ENCODE data around the gene ENOX1. TPM values are rescaled to one million over a fixed set of nuclear protein-coding genes. Genes with fewer than 3 reads are reported as not detected.

ENOX1 gene
- total RNA-seq, 1 donor from 2014 or later = 0.71 TPM

GRCh38 chr13:43368003-43368402 lies 418.8 kb downstream of the ENOX1 start:
- Histone ChIP-seq H3K4me3 (ENCODE audit: low read depth, low read length) (no peak overlapping the region), H3K36me3 (ENCODE audit: control insufficient read depth, insufficient read depth, low read length) (no peaks in the 10 kb centered on the region), H3K27me3 (ENCODE audit: control insufficient read depth, insufficient read depth, low read length) (no peaks in the 10 kb centered on the region)
- no peak for TF ChIP-seq CTCF (IDR thresholded peaks at IDR 0.05; ENCODE audit: insufficient read depth, low read length, poor library complexity, severe bottlenecking)
- DNase-seq (ENCODE audit: low read depth) = no peak

- no peak for DNase-seq (ENCODE audit: low read depth)
- H3K27me3 ChIP-seq (ENCODE audit: control insufficient read depth, insufficient read depth, low read length) = no peaks in the 10 kb centered on the region
- TF ChIP-seq CTCF (IDR thresholded peaks at IDR 0.05; ENCODE audit: insufficient read depth, low read length, poor library complexity, severe bottlenecking) = no peak
- H3K36me3 ChIP-seq (ENCODE audit: control insufficient read depth, insufficient read depth, low read length) = no peaks in the 10 kb centered on the region
- no peak overlapping the region for H3K4me3 ChIP-seq (ENCODE audit: low read depth, low read length)
Measured at GRCh38 chr13:43365039-43365344, 421.8 kb downstream of the ENOX1 start.

- Histone ChIP-seq H3K4me3 (ENCODE audit: low read depth, low read length) (no peak overlapping the region), H3K27me3 (ENCODE audit: control insufficient read depth, insufficient read depth, low read length) (no peaks in the 10 kb centered on the region), H3K36me3 (ENCODE audit: control insufficient read depth, insufficient read depth, low read length) (no peaks in the 10 kb centered on the region)
- no peak for TF ChIP-seq CTCF (IDR thresholded peaks at IDR 0.05; ENCODE audit: insufficient read depth, low read length, poor library complexity, severe bottlenecking)
- DNase-seq (ENCODE audit: low read depth) = no peak
Measured at GRCh38 chr13:43364210-43365038, 422.3 kb downstream of the ENOX1 start.

GRCh38 chr13:43363156-43363953 lies 423.4 kb downstream of the ENOX1 start:
- Histone ChIP-seq H3K27me3 (ENCODE audit: control insufficient read depth, insufficient read depth, low read length) (no peaks in the 10 kb centered on the region), H3K4me3 (ENCODE audit: low read depth, low read length) (no peak overlapping the region), H3K36me3 (ENCODE audit: control insufficient read depth, insufficient read depth, low read length) (no peaks in the 10 kb centered on the region)
- TF ChIP-seq CTCF (IDR thresholded peaks at IDR 0.05; ENCODE audit: insufficient read depth, low read length, poor library complexity, severe bottlenecking) = no peak
- DNase-seq (ENCODE audit: low read depth) = no peak

GRCh38 chr13:43362556-43362955 lies 424.2 kb downstream of the ENOX1 start:
- Histone ChIP-seq H3K4me3 (ENCODE audit: low read depth, low read length) (no peak overlapping the region), H3K36me3 (ENCODE audit: control insufficient read depth, insufficient read depth, low read length) (no peaks in the 10 kb centered on the region), H3K27me3 (ENCODE audit: control insufficient read depth, insufficient read depth, low read length) (no peaks in the 10 kb centered on the region)
- DNase-seq (ENCODE audit: low read depth) = no peak
- no peak for TF ChIP-seq CTCF (IDR thresholded peaks at IDR 0.05; ENCODE audit: insufficient read depth, low read length, poor library complexity, severe bottlenecking)

Data from kidney epithelial cell (primary cell).